Measurements from ENCODE around the gene FAM227A.

FAM227A gene

GRCh38 chr22:38656256-38657044, at the start of gene FAM227A, which contains the start of gene CBY1:
Gene FAM227A, minus strand, starts transcription at chr22:38656392. Its CDS starts 6,224 bp downstream, at chr22:38650168.
Gene CBY1, plus strand, starts transcription at chr22:38656638. Its CDS starts 11,417 bp downstream, at chr22:38668055.
- peak; percentile 78 for DNase-seq

- peak; percentile 100 for DNase-seq
Measured at GRCh38 chr22:38705235-38706100, 49.3 kb upstream of the FAM227A start, which contains the start of gene GTPBP1. Gene GTPBP1, plus strand, starts transcription at chr22:38705944. Its CDS starts 12 bp downstream, at chr22:38705956.

- no peak for DNase-seq
Measured at GRCh38 chr22:38704654-38705234, 48.6 kb upstream of the FAM227A start.

GRCh38 chr22:38700789-38701628, 44.8 kb upstream of the FAM227A start, which contains the start of gene JOSD1:
Gene JOSD1, minus strand, starts transcription at chr22:38700943. Its CDS starts 956 bp downstream, at chr22:38699987.
- peak; percentile 84 for DNase-seq

- no peak for DNase-seq
Measured at GRCh38 chr22:38700270-38700788, 44.1 kb upstream of the FAM227A start.

- no peak for DNase-seq
Measured at GRCh38 chr22:38699784-38700183, 43.6 kb upstream of the FAM227A start.

GRCh38 chr22:38699143-38699542, 43.0 kb upstream of the FAM227A start:
- DNase-seq: no peak

- DNase-seq: no peak
Measured at GRCh38 chr22:38698407-38699094, 42.4 kb upstream of the FAM227A start.

GRCh38 chr22:38697425-38698089, 41.4 kb upstream of the FAM227A start:
- DNase-seq: no peak

- DNase-seq: peak; percentile 64
Measured at GRCh38 chr22:38696606-38697424, 40.6 kb upstream of the FAM227A start.

- DNase-seq: no peak
Measured at GRCh38 chr22:38694940-38695339, 38.7 kb upstream of the FAM227A start.

GRCh38 chr22:38694049-38694448, 37.9 kb upstream of the FAM227A start:
- no peak for DNase-seq

GRCh38 chr22:38689651-38690050, 33.5 kb upstream of the FAM227A start:
- DNase-seq: no peak

GRCh38 chr22:38685761-38686160, 29.6 kb upstream of the FAM227A start:
- DNase-seq: no peak

GRCh38 chr22:38684895-38685294, 28.7 kb upstream of the FAM227A start:
- DNase-seq: no peak

GRCh38 chr22:38681582-38682335, 25.6 kb upstream of the FAM227A start, which contains the start of gene TOMM22:
Gene TOMM22, plus strand, starts transcription at chr22:38681957. Its CDS starts 22 bp downstream, at chr22:38681979.
- peak; percentile 81 for DNase-seq

- DNase-seq: no peak
Measured at GRCh38 chr22:38675833-38676232, 19.6 kb upstream of the FAM227A start.

- DNase-seq: no peak
Measured at GRCh38 chr22:38674888-38675287, 18.7 kb upstream of the FAM227A start.

Data from MV-4-11 (cell line).